Mucosa of descending colon (tissue), 3 donors: ENCODE data around the gene PTPRN2. TPM values are rescaled to one million over a fixed set of nuclear protein-coding genes. Genes with fewer than 3 reads are reported as not detected.

ENCODE experiments used
- ATAC-seq: fragments of 200-7000 bp; cut with Tn5 transposase; one replicate; pipeline ENCODE4 v1.9.1; 2020; ENCODE audit warnings: mild to moderate bottlenecking, moderate library complexity
- DNase-seq, 3 donors: peaks; one replicate each; pipeline ENCODE4 v3.0.0-alpha.2; 2020
- H3K36me3 ChIP-seq: fragments of 200-600 bp; one replicate; pipeline ENCODE4 v1.8.0; 2021; ENCODE audit warnings: low read depth, mild to moderate bottlenecking
- H3K4me1 ChIP-seq: fragments of 200-600 bp; one replicate; pipeline ENCODE4 v1.8.0; 2021; ENCODE audit warnings: low read depth, mild to moderate bottlenecking
- H3K4me3 ChIP-seq: fragments of 200-600 bp; one replicate; pipeline ENCODE4 v1.8.0; 2021; ENCODE audit warnings: mild to moderate bottlenecking
- H3K9me3 ChIP-seq: fragments of 200-600 bp; one replicate; pipeline ENCODE4 v1.8.0; 2021; ENCODE audit warnings: mild to moderate bottlenecking
- CTCF ChIP-seq: fragments of 200-600 bp; IDR thresholded peaks from one replicate; pipeline ENCODE4 v1.8.0; 2022; ENCODE audit warnings: antibody characterized with exemption, mild to moderate bottlenecking
- intact Hi-C, 2 donors: fragments of 100-400 bp; cut with DNase I in 1 of 2; cut with micrococcal nuclease in 1 of 2; formaldehyde crosslinking; loops; one replicate each; pipeline versions ENCODE4 v1.11.0 to v1.11.1; 2022; cut with DNase I, micrococcal nuclease
- total RNA-seq, 3 donors: library from RNA; stranded (reverse); fragmentation: NEBNext Ultra II Directional in 2 of 3; extraction: Animal tissue kit (Norgen Biotek cat#: 25700) in 2 of 3; gene quantifications; one replicate each; pipeline versions ENCODE4 v1.2.1 to v1.2.4, GENCODE V29; 2021 to 2023
- donor health status: DM: no; HTN: no; CAD: no; lungs with moderate emphysema.
- donor health status: DM: no; HTN: no; CAD: no.
- donor health status: DM: no; HTN: yes; CAD: no.

Gene PTPRN2
- total RNA-seq, 3 donors from 2014 or later = 12.5 to 28.0 (median 26.2) TPM

DNA sequence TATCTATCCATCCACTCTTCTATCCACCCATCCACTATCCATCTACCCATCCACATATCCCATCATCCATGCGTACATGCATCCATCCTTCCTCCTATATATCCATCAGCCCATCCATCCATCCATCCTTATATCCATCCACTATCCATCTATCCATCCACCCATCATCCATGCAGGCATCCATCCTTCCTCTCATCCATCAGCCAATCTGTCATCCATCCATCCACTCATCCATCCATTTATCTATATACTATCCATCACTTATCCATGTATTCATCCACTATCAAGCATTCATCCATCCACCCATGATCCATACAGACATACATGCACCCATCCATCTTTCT is 765.0 kb downstream of the PTPRN2 start:
- no peak for TF ChIP-seq CTCF
- DNase-seq (no peak), ATAC-seq (no peak)
- Histone ChIP-seq H3K36me3 (no peaks in the 10 kb centered on the region), H3K9me3 (no peaks in the 10 kb centered on the region), H3K4me3 (no peak overlapping the region), H3K4me1 (no peaks in the 10 kb centered on the region)
- intact Hi-C loops = no loop called here

GRCh38 chr7:157821959-157822687 is 765.5 kb downstream of the PTPRN2 start:
- Histone ChIP-seq H3K4me3 (no peak overlapping the region), H3K4me1 (no peaks in the 10 kb centered on the region), H3K9me3 (no peaks in the 10 kb centered on the region), H3K36me3 (no peaks in the 10 kb centered on the region)
- intact Hi-C loops = no loop called here
- ATAC-seq (no peak), DNase-seq (no peak)
- TF ChIP-seq CTCF = no peak

- intact Hi-C loops = no loop called here
- Histone ChIP-seq H3K36me3 (no peaks in the 10 kb centered on the region), H3K9me3 (no peaks in the 10 kb centered on the region), H3K4me1 (no peaks in the 10 kb centered on the region), H3K4me3 (no peak overlapping the region)
- ATAC-seq (no peak), DNase-seq (no peak)
- no peak for TF ChIP-seq CTCF
Measured at GRCh38 chr7:157820796-157821195, 766.8 kb downstream of the PTPRN2 start.

- Histone ChIP-seq H3K4me1 (no peaks in the 10 kb centered on the region), H3K36me3 (no peaks in the 10 kb centered on the region), H3K4me3 (no peak overlapping the region), H3K9me3 (no peaks in the 10 kb centered on the region)
- intact Hi-C loops = no loop called here
- no peak for TF ChIP-seq CTCF
- no peak for DNase-seq
- no peak for ATAC-seq
Measured at GRCh38 chr7:157819455-157819807, 768.2 kb downstream of the PTPRN2 start.

DNA sequence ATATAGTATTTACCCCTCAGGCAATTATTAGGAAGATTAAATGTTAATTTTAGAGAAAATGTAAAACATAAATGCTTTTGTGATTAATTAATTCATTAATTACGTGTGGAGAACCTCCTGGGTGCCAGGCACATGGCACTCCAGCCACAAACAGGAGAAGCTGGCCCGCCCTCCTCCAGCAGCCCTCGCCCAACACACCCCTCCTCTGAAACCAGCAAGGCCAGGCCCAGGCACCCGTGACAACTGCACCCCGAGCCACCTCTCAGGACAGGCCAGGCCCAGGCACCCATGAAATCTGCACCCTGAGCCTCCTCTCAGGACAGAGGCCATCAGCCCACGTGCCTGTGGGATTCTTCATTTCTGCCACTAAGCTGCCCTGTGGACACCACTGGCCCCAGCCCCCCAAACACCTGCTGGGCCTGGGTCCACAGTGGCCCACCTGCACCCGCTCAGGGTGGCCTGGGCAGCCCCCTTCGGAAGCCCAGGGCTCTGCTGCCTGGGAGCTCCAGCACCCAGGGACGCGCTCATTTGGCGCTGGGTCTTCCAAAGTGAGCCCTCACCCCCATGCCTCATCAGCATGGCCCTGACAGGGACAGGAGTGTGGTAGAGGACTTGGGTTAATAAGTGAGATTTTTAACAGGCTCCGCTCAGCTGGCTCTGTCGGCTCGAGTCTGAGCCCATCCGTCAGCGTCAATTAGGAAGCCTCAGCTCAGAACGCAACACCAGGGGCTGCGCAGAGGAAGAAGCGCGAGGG is 768.7 kb downstream of the PTPRN2 start:
- intact Hi-C loops = no loop called here
- no peaks in the 10 kb centered on the region for H3K4me1 ChIP-seq
- no peak overlapping the region for H3K4me3 ChIP-seq
- H3K9me3 ChIP-seq = no peaks in the 10 kb centered on the region
- no peaks in the 10 kb centered on the region for H3K36me3 ChIP-seq
- DNase-seq = no peak
- ATAC-seq = no peak
- no peak for TF ChIP-seq CTCF
